Liver (tissue), 3 donors: ENCODE results near the gene CALM3.
A peak's percentile ranks its signal among the peaks of the same experiment; 100 is the strongest.

Experiments used
- JUND ChIP-seq, 2 donors: IDR thresholded peaks; 2 replicates each; pipeline ENCODE4 v1.6.1; 2016; ENCODE audit warnings: antibody characterized with exemption in 2 of 2
- NR2F2 ChIP-seq: IDR thresholded peaks from 2 replicates; pipeline ENCODE4 v1.6.1; 2016; ENCODE audit warnings: antibody characterized with exemption
- TAF1 ChIP-seq: conservative IDR thresholded peaks from 2 replicates; pipeline ENCODE4 v1.6.1; 2016; ENCODE audit warnings: antibody characterized with exemption, mild to moderate bottlenecking
- TF ChIP-seq, protein P1 (sequence below): fragments of 150-350 bp; IDR thresholded peaks from 2 replicates; pipeline ENCODE4 v1.5.1; 2017; ENCODE audit warnings: improper control_type of control experiment, low read depth, low read length; ENCODE audit not compliant: missing input control
- donor health status: healthy.
- donor health status: healthy.

GRCh38 chr19:46604781-46605355 lies 3.7 kb downstream of the CALM3 start:
- TF ChIP-seq, protein P1, sequence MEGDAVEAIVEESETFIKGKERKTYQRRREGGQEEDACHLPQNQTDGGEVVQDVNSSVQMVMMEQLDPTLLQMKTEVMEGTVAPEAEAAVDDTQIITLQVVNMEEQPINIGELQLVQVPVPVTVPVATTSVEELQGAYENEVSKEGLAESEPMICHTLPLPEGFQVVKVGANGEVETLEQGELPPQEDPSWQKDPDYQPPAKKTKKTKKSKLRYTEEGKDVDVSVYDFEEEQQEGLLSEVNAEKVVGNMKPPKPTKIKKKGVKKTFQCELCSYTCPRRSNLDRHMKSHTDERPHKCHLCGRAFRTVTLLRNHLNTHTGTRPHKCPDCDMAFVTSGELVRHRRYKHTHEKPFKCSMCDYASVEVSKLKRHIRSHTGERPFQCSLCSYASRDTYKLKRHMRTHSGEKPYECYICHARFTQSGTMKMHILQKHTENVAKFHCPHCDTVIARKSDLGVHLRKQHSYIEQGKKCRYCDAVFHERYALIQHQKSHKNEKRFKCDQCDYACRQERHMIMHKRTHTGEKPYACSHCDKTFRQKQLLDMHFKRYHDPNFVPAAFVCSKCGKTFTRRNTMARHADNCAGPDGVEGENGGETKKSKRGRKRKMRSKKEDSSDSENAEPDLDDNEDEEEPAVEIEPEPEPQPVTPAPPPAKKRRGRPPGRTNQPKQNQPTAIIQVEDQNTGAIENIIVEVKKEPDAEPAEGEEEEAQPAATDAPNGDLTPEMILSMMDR: no peak
- TF ChIP-seq NR2F2: no peak
- no peak for TF ChIP-seq TAF1
- TF ChIP-seq JUND (IDR thresholded peaks at IDR 0.05): peak in 1 of 2 donors; percentile 35
